SK-N-SH (cell line): ENCODE data around the gene TTLL6. TPM values are rescaled to one million over a fixed set of nuclear protein-coding genes. Genes with fewer than 3 reads are reported as not detected.

Source experiments
- CTCF ChIA-PET: fragments of 300-600, 350-600 bp; formaldehyde crosslinking; extraction: SDS; loops from one replicate; lab custom pipeline; 2021; lab: Yijun Ruan, JAX
- POLR2A ChIA-PET: fragments of 350-600 bp; sonication (Branson Sonifier 250); formaldehyde crosslinking; extraction: SDS; loops from one replicate; lab custom pipeline; 2020; ENCODE audit warnings: antibody characterized with exemption, inconsistent platforms; lab: Yijun Ruan, JAX
- DNase-seq: peaks from one replicate; pipeline ENCODE4 v3.0.0; 2012
- H2AFZ ChIP-seq: fragments of 200-600 bp; sonication (generic); 2 replicates; pipeline ENCODE4 v1.8.1; 2016; ENCODE audit warnings: antibody characterized with exemption, mild to moderate bottlenecking, low read depth
- H3F3A ChIP-seq: fragments of 200-600 bp; sonication (generic); replicated peaks from 2 replicates; pipeline ENCODE3; 2016; ENCODE audit warnings: antibody characterized with exemption, mild to moderate bottlenecking; ENCODE audit not compliant: insufficient read depth
- H3K27ac ChIP-seq, 2 experiments: fragments of 200-500 bp in 1 of 2; fragments of 200-600 bp in 1 of 2; sonication (Bioruptor generic) in 1 of 2; sonication (generic), shearing (Covaris generic) in 1 of 2; 2 replicates each; pipeline versions ENCODE4 v1.5.1 to v1.6.1; 2014 to 2016; ENCODE audit warnings: low read depth in 2 of 2, inconsistent platforms in 1 of 2, low read length in 1 of 2, mild to moderate bottlenecking in 1 of 2, mixed read lengths in 1 of 2
- H3K27me3 ChIP-seq: fragments of 200-600 bp; sonication (generic), shearing (Covaris generic); 2 replicates; pipeline ENCODE4 v1.6.1; 2016; ENCODE audit warnings: mixed run types; ENCODE audit not compliant: insufficient read depth
- H3K36me3 ChIP-seq, 2 experiments: fragments of 200-500 bp in 1 of 2; fragments of 200-600 bp in 1 of 2; sonication (Bioruptor generic) in 1 of 2; sonication (generic) in 1 of 2; replicated peaks in 1 of 2; 2 replicates each; pipeline versions ENCODE3 to v1.5.1; 2014 to 2016; ENCODE audit warnings: low read length in 1 of 2, mild to moderate bottlenecking in 1 of 2; ENCODE audit not compliant: insufficient read depth in 2 of 2, control insufficient read depth in 1 of 2
- H3K4me1 ChIP-seq, 2 experiments: fragments of 200-500 bp in 1 of 2; fragments of 200-600 bp in 1 of 2; sonication (Bioruptor generic) in 1 of 2; sonication (generic), shearing (Covaris generic) in 1 of 2; 2 replicates each; pipeline versions ENCODE4 v1.5.1 to v1.6.1; 2014 to 2016; ENCODE audit warnings: low read depth in 1 of 2, low read length in 1 of 2, mixed run types in 1 of 2; ENCODE audit not compliant: insufficient read depth in 2 of 2, control insufficient read depth in 1 of 2
- H3K4me2 ChIP-seq: fragments of 200-600 bp; sonication (generic), shearing (Covaris generic); 2 replicates; pipeline ENCODE4 v1.6.1; 2017; ENCODE audit warnings: mixed run types
- H3K4me3 ChIP-seq, 2 experiments: fragments of 200-500 bp in 1 of 2; fragments of 200-600 bp in 1 of 2; sonication (Bioruptor generic) in 1 of 2; sonication (generic), shearing (Covaris generic) in 1 of 2; 2 replicates each; pipeline versions ENCODE4 v1.5.1 to v1.8.1; 2014 to 2016; ENCODE audit warnings: low read depth in 2 of 2, inconsistent platforms in 1 of 2, low read length in 1 of 2, mild to moderate bottlenecking in 1 of 2, mixed read lengths in 1 of 2, moderate library complexity in 1 of 2
- H3K79me2 ChIP-seq: fragments of 200-600 bp; sonication (generic); 2 replicates; pipeline ENCODE4 v1.8.1; 2017; ENCODE audit warnings: mild to moderate bottlenecking; ENCODE audit not compliant: insufficient read depth
- H3K9ac ChIP-seq: fragments of 200-600 bp; sonication (generic); 2 replicates; pipeline ENCODE4 v1.6.1; 2017; ENCODE audit warnings: mixed run types
- H3K9me2 ChIP-seq: fragments of 200-600 bp; sonication (generic); 2 replicates; pipeline ENCODE4 v1.6.1; 2017; ENCODE audit warnings: mixed run types
- H3K9me3 ChIP-seq: fragments of 200-600 bp; sonication (generic); 2 replicates; pipeline ENCODE4 v1.6.1; 2017; ENCODE audit warnings: mixed run types, mild to moderate bottlenecking, moderate library complexity
- H4K20me1 ChIP-seq: fragments of 200-600 bp; sonication (generic); 2 replicates; pipeline ENCODE4 v1.6.1; 2017; ENCODE audit warnings: mild to moderate bottlenecking, mixed run types; ENCODE audit not compliant: insufficient read depth
- CHD2 ChIP-seq: fragments of 150-350 bp; IDR thresholded peaks from 2 replicates; pipeline ENCODE4 v1.6.1; 2018; ENCODE audit warnings: low read length; ENCODE audit not compliant: partially characterized antibody
- ELF1 ChIP-seq: IDR thresholded peaks from 2 replicates; pipeline ENCODE4 v1.4.0; 2012
- EZH2phosphoT487 ChIP-seq: fragments of 200-600 bp; sonication (generic); IDR thresholded peaks from 2 replicates; pipeline ENCODE4 v1.6.1; 2017; ENCODE audit warnings: low read depth, mixed run types, mild to moderate bottlenecking, antibody characterized with exemption, moderate library complexity, borderline replicate concordance
- FOSL2 ChIP-seq: IDR thresholded peaks from 2 replicates; pipeline ENCODE4 v1.4.0; 2012; ENCODE audit warnings: low read depth, mild to moderate bottlenecking, moderate library complexity, borderline replicate concordance
- FOXM1 ChIP-seq: IDR thresholded peaks from 2 replicates; pipeline ENCODE4 v1.4.0; 2012; ENCODE audit warnings: low read depth, mild to moderate bottlenecking
- GABPA ChIP-seq: IDR thresholded peaks from 2 replicates; pipeline ENCODE4 v1.4.0; 2012; ENCODE audit warnings: low read depth, mild to moderate bottlenecking
- GATA2 ChIP-seq: sonication (generic); formaldehyde crosslinking; IDR thresholded peaks from 2 replicates; pipeline ENCODE4 v1.5.0; 2020; ENCODE audit warnings: mild to moderate bottlenecking, missing genetic modification reagents
- MXI1 ChIP-seq: IDR thresholded peaks from 2 replicates; pipeline ENCODE4 v1.6.1; 2012; ENCODE audit warnings: mild to moderate bottlenecking, low read depth, low read length, improper control_type of control experiment
- TEAD4 ChIP-seq: IDR thresholded peaks from 2 replicates; pipeline ENCODE4 v1.4.0; 2012; ENCODE audit warnings: mild to moderate bottlenecking, borderline replicate concordance; ENCODE audit not compliant: insufficient read depth
- WGBS: methylation state at CpG from one replicate; pipeline ENCODE4 v1.1.6; 2017; ENCODE audit warnings: low lambda C conversion rate; 5-methylcytosine and 5-hydroxymethylcytosine counted together
- polyA plus RNA-seq, 3 experiments: library from polyadenylated mRNA; depleted of rRNA; stranded (reverse); fragments of >200 nt; gene quantifications; 2 replicates each; pipeline ENCODE4 v1.2.3, GENCODE V29; 2012
- TF ChIP-seq, protein P1 (sequence below): fragments of 150-350 bp; IDR thresholded peaks from 2 replicates; pipeline ENCODE4 v1.6.1; 2017; ENCODE audit warnings: antibody characterized with exemption, low read length, low read depth, borderline replicate concordance
- TF ChIP-seq, protein P2 (sequence below): fragments of 200-600 bp; sonication (generic); IDR thresholded peaks from 2 replicates; pipeline ENCODE4 v1.6.1; 2017; ENCODE audit warnings: antibody characterized with exemption, mild to moderate bottlenecking, moderate library complexity
- TF ChIP-seq, protein P3 (sequence below): IDR thresholded peaks from 2 replicates; pipeline ENCODE4 v1.4.0; 2012; ENCODE audit warnings: low read depth

Gene TTLL6
- polyA plus RNA-seq, 1 of the 3 experiments (the other 2 are of a cell fraction) = 3.1 TPM

DNA sequence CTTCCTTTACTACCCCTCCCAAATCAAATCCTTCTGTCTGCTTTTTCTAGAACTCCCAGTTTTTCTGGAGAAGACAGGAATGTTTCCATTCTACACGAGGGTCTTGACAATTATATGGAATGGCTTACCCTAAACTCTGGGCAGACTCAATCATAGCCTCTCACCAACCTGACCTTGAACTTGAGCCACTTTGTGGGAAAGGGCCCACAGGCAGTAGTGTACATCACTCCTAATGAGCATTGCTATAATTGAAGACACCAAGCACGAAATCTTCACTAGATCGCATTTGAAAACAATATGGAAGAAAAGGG is 86.8 kb downstream of the TTLL6 start:
- CTCF ChIA-PET = interaction anchor here (3.8 to 13.9 kb wide), 2 partner anchors 148 to 151 kb away, joined by 25 to 328 read pairs; no protein-coding TSS in a partner anchor

DNA sequence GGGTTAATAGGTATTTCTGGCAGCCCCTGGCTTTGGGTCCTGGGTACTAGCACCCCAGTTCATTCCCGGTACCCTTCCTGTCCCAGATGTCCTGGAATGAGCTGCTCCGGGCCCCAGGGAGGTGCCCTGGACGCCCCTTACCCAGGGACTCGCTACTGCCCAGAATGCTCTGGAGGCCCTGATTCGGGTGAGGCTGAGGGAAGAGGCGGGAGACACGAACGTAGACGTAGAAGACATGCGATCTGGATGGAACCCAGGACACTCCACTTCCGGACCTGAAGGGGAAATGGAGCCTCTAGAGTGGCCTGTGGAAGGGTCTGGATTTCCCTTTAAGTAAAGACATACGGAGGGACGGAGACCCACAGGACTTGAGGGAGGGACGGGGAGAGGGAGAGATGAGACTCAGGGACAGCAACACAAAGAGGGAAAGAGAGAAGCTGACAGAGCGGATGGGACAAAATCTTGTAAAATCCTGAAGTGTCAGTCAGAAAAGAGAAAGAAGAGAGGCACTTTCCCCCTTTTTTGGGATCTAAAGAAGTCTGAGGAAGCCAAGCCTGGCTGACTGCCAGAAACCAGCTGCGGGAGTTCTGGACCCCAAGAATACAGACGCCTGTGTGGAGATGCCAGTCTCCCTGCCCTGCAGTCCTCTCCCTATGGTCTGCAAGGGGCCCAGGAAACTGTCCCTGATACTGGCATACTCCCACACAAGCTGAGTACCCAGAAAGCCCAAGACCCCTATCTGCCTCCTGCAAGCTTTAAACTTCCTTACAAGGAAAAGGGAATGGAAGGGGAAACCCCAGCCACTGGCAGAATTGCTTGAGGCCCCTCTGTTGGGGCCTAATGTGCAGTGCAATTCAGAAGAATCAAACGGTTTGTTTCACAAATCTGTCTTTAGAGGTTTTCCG is 87.4 kb downstream of the TTLL6 start:
- Histone ChIP-seq H3K4me1 (no peaks in the 10 kb centered on the region), H3K36me3 (no peaks in the 10 kb centered on the region), H3K9me2 (no peaks in the 10 kb centered on the region), H2AFZ (no peak overlapping the region), H4K20me1 (no peaks in the 10 kb centered on the region), H3K9me3 (no peaks in the 10 kb centered on the region), H3K9ac (no peak overlapping the region), H3K79me2 (no peaks in the 10 kb centered on the region), H3K4me3 (no peak overlapping the region), H3F3A (no peaks in the 10 kb centered on the region), H3K27me3 (peaks cover 99% of the 10 kb centered on the region), H3K4me2 (no peak overlapping the region), H3K27ac (no peak overlapping the region)
- TF ChIP-seq ELF1 = no peak
- TF ChIP-seq EZH2phosphoT487 = peak; percentile 25; the same call in 1 of the 2 replicates
- ChIA-PET POLR2A (no interaction called here), CTCF (interaction anchor here (1.6 to 13.9 kb wide), 2 partner anchors 58 to 152 kb away, joined by 4 to 328 read pairs; no protein-coding TSS in a partner anchor)
- WGBS = 13% methylated on average over 19 of the region's 19 CpGs
- DNase-seq = no peak

More for the DNA sequence above, 86.8 kb downstream of the TTLL6 start:
- Histone ChIP-seq H2AFZ (no peak overlapping the region), H4K20me1 (no peaks in the 10 kb centered on the region), H3K9me2 (no peaks in the 10 kb centered on the region), H3K9ac (no peak overlapping the region), H3K4me3 (no peak overlapping the region), H3K4me1 (no peaks in the 10 kb centered on the region), H3F3A (no peaks in the 10 kb centered on the region), H3K4me2 (no peak overlapping the region), H3K27me3 (peaks cover 99% of the 10 kb centered on the region), H3K9me3 (no peaks in the 10 kb centered on the region), H3K36me3 (no peaks in the 10 kb centered on the region), H3K79me2 (no peaks in the 10 kb centered on the region), H3K27ac (no peak overlapping the region)
- POLR2A ChIA-PET = no interaction called here
- TF ChIP-seq FOXM1 (no peak), GABPA (no peak), TEAD4 (no peak), MXI1 (no peak), CHD2 (no peak), GATA2 (no peak), FOSL2 (no peak)
- TF ChIP-seq, protein P1, sequence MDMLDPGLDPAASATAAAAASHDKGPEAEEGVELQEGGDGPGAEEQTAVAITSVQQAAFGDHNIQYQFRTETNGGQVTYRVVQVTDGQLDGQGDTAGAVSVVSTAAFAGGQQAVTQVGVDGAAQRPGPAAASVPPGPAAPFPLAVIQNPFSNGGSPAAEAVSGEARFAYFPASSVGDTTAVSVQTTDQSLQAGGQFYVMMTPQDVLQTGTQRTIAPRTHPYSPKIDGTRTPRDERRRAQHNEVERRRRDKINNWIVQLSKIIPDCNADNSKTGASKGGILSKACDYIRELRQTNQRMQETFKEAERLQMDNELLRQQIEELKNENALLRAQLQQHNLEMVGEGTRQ = no peak
- TF ChIP-seq, protein P2, sequence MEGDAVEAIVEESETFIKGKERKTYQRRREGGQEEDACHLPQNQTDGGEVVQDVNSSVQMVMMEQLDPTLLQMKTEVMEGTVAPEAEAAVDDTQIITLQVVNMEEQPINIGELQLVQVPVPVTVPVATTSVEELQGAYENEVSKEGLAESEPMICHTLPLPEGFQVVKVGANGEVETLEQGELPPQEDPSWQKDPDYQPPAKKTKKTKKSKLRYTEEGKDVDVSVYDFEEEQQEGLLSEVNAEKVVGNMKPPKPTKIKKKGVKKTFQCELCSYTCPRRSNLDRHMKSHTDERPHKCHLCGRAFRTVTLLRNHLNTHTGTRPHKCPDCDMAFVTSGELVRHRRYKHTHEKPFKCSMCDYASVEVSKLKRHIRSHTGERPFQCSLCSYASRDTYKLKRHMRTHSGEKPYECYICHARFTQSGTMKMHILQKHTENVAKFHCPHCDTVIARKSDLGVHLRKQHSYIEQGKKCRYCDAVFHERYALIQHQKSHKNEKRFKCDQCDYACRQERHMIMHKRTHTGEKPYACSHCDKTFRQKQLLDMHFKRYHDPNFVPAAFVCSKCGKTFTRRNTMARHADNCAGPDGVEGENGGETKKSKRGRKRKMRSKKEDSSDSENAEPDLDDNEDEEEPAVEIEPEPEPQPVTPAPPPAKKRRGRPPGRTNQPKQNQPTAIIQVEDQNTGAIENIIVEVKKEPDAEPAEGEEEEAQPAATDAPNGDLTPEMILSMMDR = no peak
- TF ChIP-seq, protein P3, sequence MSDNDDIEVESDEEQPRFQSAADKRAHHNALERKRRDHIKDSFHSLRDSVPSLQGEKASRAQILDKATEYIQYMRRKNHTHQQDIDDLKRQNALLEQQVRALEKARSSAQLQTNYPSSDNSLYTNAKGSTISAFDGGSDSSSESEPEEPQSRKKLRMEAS = no peak
- DNase-seq = no peak
- WGBS = 14% methylated on average over 3 of the region's 3 CpGs
